ENCODE results near the gene ZYG11B.

DNA sequence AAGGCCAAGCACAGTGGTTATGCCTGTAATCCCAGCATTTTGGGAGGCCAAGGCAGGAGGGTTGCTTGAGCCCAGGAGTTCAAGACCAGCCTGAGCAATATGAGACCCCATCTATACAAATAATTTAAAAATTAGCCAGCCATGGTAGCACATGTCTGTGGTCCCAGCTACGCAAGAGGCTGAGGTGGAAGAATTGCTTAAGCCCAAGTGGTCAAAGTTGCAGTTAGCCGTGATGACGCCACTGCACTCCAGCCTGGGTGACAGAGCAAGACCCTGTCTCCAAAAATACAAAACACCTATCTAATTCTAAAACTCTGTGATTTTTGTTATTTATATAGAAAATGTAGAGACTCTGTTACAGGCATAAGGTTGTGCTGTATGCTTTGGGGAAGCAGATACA is 72.1 kb downstream of the ZYG11B start:
- TF ChIP-seq, protein P1, sequence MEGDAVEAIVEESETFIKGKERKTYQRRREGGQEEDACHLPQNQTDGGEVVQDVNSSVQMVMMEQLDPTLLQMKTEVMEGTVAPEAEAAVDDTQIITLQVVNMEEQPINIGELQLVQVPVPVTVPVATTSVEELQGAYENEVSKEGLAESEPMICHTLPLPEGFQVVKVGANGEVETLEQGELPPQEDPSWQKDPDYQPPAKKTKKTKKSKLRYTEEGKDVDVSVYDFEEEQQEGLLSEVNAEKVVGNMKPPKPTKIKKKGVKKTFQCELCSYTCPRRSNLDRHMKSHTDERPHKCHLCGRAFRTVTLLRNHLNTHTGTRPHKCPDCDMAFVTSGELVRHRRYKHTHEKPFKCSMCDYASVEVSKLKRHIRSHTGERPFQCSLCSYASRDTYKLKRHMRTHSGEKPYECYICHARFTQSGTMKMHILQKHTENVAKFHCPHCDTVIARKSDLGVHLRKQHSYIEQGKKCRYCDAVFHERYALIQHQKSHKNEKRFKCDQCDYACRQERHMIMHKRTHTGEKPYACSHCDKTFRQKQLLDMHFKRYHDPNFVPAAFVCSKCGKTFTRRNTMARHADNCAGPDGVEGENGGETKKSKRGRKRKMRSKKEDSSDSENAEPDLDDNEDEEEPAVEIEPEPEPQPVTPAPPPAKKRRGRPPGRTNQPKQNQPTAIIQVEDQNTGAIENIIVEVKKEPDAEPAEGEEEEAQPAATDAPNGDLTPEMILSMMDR (optimal IDR thresholded peaks at IDR 0.05 in 1 of 3, IDR thresholded peaks at IDR 0.05 in 1 of 3, conservative IDR thresholded peaks at IDR 0.05 in 1 of 3; ENCODE audit: extremely low read depth in 1 of 3, insufficient read depth in 2 of 3, low read length in 3 of 3), result no peak
- TF ChIP-seq EZH2 (IDR thresholded peaks at IDR 0.05; ENCODE audit: low read length), result no peak

Measured in keratinocyte (primary cell).